ENCODE data around the gene MGRN1. TPM values are rescaled to one million over a fixed set of nuclear protein-coding genes. Genes with fewer than 3 reads are reported as not detected.
"Not testable (repeated sequence)": the region's sequence is repeated elsewhere in the genome, so short reads cannot be mapped to it uniquely, and the experiment has no call there.

MGRN1 gene
- total RNA-seq, 2 experiments from 2014 or later: 74.4 to 79.5 TPM

DNA sequence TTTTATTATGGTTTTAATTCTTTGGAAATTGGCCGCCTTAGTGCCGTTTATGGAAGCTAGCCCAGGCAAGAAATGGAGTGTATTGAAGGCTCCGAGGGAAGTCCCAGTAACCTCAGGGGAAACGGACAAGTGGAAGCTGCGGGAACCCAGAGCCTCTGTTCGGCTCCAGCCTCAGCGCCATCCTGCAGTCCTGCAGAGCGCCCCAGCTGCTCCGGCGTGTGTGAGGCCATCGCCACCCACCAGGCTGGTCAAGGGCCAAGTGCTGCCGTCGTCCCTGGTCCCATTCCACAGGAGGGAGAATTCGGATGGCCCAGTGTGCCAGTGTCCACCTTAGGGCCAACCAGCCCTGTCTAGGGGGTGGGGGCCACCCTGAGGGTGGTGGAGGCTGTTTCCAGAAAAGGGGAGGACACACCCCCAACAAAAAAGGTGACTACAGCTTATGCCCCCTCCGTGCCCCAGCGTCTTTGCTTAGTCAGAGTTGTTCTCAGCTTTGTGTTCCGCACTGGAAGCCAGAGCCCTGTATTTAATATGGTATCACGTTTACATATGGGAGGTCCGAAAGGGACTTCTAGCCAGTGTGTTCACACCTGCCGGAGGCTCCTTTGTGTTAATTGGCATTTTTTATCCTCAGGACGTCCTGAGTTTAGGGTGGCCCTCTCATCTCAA is 13.0 kb downstream of the MGRN1 start:
- H3K36me3 Mint-ChIP-seq (ENCODE audit: low read depth): peaks cover 5% of the 10 kb centered on the region
- ChIA-PET CTCF (interaction anchor here (7.6 kb wide), 1 partner anchor 13 kb away, joined by 40 read pairs; the partner anchor contains the start of gene MGRN1), POLR2A (no interaction called here)

DNA sequence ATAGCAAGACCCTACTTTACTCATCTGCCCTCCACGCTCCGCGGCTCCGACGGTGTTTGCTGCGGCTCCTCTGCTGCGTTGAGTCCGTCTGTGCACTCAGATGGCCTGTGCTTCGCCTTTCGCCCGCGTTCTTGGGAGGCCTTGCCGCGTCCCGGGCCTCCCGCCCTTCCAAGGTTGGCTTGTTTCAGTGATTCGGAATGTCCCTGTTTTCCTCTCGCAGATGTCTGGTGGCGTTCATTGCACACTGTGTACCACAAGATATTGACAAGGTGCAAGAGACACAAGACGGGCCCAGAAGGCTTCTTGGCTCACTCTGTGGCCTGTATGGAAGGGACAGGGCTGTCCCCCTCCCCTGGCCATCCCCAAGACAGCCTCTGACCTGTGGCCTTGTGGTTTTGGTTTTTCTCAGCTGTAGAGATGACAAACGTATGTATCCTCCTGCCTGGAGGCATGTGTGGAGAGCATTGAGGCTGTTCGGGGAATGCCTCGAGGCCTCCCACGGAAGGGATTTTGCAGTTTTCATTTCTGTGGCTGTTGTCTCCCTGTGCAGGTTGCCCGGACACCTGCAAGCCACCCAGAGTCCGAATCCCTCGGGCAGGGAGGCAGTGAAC is 15.4 kb downstream of the MGRN1 start:
- Mint-ChIP-seq H3K4me1 (peaks cover 19% of the 10 kb centered on the region), H3K4me3 (no peak overlapping the region), H3K36me3 (ENCODE audit: low read depth) (peaks cover 5% of the 10 kb centered on the region), H3K27me3 (no peaks in the 10 kb centered on the region), H3K9me3 (no peaks in the 10 kb centered on the region), H3K27ac (no peak overlapping the region)
- POLR2A ChIA-PET: no interaction called here
- DNase-seq: no peak
- CTCF ChIA-PET: interaction anchor here (1.8 kb wide), 1 partner anchor 10 kb away, joined by 4 read pairs; no protein-coding TSS in a partner anchor

More for the DNA sequence above, 13.0 kb downstream of the MGRN1 start:
- Mint-ChIP-seq H3K27me3 (no peaks in the 10 kb centered on the region), H3K4me1 (peaks cover 19% of the 10 kb centered on the region), H3K27ac (no peak overlapping the region), H3K4me3 (no peak overlapping the region), H3K9me3 (no peaks in the 10 kb centered on the region)
- DNase-seq: no peak

DNA sequence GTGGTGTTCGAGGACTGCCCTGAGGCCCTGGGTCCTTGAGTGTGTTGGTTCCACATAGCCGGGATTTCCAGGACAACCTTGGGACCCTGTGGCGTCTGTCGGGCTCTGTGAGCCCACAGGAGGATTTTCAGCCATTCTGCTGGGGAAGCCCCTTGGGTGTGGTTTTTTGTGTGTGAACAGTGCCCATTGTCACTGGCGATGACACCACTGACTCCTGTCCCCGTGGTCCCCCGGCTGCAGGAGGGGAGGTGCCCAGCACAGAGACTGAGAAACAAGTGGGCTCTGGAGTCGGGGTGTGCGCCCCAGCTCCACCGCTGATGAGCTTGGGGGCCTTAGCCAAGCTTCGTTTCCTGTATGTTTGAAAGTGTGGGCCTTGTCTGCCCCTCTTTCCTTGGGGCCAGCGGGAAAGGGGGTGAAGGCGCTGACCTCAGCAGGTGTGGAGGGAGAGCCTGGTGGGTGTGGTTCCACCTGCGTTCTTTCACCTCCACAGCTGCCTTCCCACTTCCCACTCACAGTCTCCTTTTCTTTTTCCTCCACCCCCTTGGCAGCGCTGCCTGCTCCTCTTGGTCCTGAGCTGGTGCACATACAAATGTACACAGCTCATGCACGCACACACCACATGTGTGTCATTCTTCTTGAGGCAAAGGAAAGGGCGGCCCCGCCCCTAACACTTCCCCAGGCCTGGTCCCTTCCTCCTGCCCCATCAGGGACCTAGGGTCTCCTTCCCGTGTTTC is 16.1 kb downstream of the MGRN1 start:
- Mint-ChIP-seq H3K27ac (no peak overlapping the region), H3K9me3 (no peaks in the 10 kb centered on the region), H3K4me1 (peaks cover 22% of the 10 kb centered on the region), H3K36me3 (ENCODE audit: low read depth) (peaks cover 7% of the 10 kb centered on the region), H3K27me3 (no peaks in the 10 kb centered on the region), H3K4me3 (no peak overlapping the region)
- ChIA-PET POLR2A (no interaction called here), CTCF (interaction anchor here (0.6 to 1.8 kb wide), 2 partner anchors 9 to 173 kb away, joined by 3 to 4 read pairs; no protein-coding TSS in a partner anchor)
- DNase-seq: no peak

DNA sequence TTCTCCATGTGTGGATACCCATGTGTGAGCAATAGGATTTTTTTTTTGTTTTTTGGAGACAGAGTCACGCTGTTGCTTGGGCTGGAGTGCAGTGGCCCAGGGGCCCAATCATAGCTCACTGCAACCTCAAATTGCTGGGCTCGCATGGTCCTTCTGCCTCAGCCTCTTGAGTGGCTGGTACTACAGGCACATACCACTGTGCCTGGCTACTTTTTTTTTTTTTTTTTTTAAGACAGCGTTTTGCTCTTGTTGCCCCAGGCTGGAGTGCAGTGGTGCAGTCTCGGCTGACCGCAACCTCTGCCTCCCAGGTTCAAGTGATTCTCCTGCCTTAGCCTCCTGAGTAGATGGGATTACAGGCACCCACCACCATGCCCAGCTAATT is 16.7 kb downstream of the MGRN1 start:
- H3K27ac Mint-ChIP-seq: no peak overlapping the region
- H3K27me3 Mint-ChIP-seq: no peaks in the 10 kb centered on the region
- no peak overlapping the region for H3K4me3 Mint-ChIP-seq
- DNase-seq: no peak
- peaks cover 4% of the 10 kb centered on the region for H3K36me3 Mint-ChIP-seq (ENCODE audit: low read depth)
- ChIA-PET POLR2A (no interaction called here), CTCF (interaction anchor here (0.6 to 1.8 kb wide), 2 partner anchors 9 to 172 kb away, joined by 3 to 4 read pairs; no protein-coding TSS in a partner anchor)
- H3K9me3 Mint-ChIP-seq: no peaks in the 10 kb centered on the region
- peaks cover 22% of the 10 kb centered on the region for H3K4me1 Mint-ChIP-seq

GRCh38 chr16:4641895-4642294 is 17.3 kb downstream of the MGRN1 start:
- H3K4me1 Mint-ChIP-seq: peaks cover 25% of the 10 kb centered on the region
- no peaks in the 10 kb centered on the region for H3K27me3 Mint-ChIP-seq
- H3K4me3 Mint-ChIP-seq: no peak overlapping the region
- DNase-seq: no peak
- H3K27ac Mint-ChIP-seq: no peak overlapping the region
- ChIA-PET CTCF (no interaction called here), POLR2A (no interaction called here)
- peaks cover 2% of the 10 kb centered on the region for H3K36me3 Mint-ChIP-seq (ENCODE audit: low read depth)
- H3K9me3 Mint-ChIP-seq: no peaks in the 10 kb centered on the region

DNA sequence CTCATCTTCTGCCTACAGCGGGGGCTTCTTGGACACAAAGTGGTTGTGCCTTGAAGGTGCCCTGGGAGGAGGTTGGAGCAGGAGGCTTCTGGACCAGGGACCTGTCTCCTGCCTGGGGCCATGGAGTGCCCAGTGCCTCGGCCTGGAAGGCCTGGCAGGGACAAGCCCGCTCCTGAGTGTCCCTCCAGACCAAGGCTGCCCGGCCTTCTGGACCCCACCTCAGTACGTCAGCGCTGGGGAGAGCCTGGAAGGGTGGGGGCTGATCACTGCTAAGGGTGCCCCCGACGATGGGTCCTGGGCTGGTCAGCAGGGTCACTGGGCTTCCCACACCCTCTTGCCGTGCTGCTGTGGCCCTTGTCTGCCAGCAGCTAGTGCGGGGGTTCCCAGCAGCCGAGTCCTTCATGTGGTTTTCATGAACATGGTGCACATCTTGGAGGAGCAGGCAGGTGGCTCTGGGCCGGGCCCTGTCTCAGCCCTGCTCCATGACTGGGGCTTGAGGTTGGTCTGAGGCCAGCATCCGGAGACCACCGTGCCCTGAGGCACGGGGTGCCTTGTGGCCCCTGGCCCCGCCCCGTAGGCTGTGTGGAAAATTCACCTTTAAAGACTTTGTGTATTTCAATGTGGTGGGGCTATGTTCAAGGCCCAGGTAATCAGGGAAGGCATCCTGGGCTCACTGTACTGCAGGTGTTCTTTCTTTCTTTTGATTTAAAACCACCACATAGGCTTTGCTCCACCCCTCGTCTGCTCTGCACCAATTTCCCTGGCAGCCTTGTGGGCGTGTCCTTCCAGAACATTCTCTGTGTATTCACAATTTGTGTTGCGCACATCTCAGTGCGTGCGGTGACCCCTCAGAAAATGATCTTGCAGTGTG is 22.4 kb downstream of the MGRN1 start:
- Mint-ChIP-seq H3K27me3 (no peaks in the 10 kb centered on the region), H3K4me3 (no peak overlapping the region), H3K4me1 (peaks cover 38% of the 10 kb centered on the region), H3K36me3 (ENCODE audit: low read depth) (peaks cover 21% of the 10 kb centered on the region), H3K9me3 (no peaks in the 10 kb centered on the region), H3K27ac (no peak overlapping the region)
- peak; percentile 34 for DNase-seq
- POLR2A ChIA-PET: interaction anchor here (0.6 kb wide), 1 partner anchor 13 kb away, joined by 3 read pairs; no protein-coding TSS in a partner anchor
- CTCF ChIA-PET: no interaction called here

DNA sequence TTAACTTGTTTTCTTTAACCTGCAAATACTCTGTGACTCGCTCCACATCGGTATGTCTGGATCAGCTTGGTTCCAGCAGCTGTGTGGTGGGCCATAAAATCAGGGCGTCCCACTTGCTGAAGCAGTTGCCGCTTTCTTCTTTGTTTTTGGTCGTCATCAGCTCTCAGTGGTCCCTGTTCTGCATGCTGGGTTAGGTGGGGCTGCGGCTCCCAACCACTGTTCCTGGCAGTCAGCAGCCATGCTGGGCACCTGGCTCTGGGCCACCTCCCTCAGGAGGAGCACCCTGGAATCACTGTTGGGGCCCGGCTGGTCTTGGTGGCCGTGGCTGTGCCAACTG is 23.0 kb downstream of the MGRN1 start:
- Mint-ChIP-seq H3K27ac (no peak overlapping the region), H3K4me1 (peaks cover 38% of the 10 kb centered on the region)
- CTCF ChIA-PET: interaction anchor here (0.6 kb wide), 1 partner anchor 399 kb away, joined by 5 read pairs; no protein-coding TSS in a partner anchor

GRCh38 chr16:4648917-4649316 is 24.3 kb downstream of the MGRN1 start:
- H3K9me3 Mint-ChIP-seq: no peaks in the 10 kb centered on the region
- H3K36me3 Mint-ChIP-seq (ENCODE audit: low read depth): peaks cover 26% of the 10 kb centered on the region
- peaks cover 36% of the 10 kb centered on the region for H3K4me1 Mint-ChIP-seq
- H3K27ac Mint-ChIP-seq: peak overlapping the region; percentile 87
- ChIA-PET CTCF (interaction anchor here (0.5 to 2.7 kb wide), 4 partner anchors 12 to 143 kb away, joined by 3 to 18 read pairs (median 6); no protein-coding TSS in a partner anchor), POLR2A (interaction anchor here (0.5 kb wide), 1 partner anchor 133 kb away, joined by 3 read pairs; no protein-coding TSS in a partner anchor)
- no peak for DNase-seq
- H3K4me3 Mint-ChIP-seq: peak overlapping the region; percentile 36
- H3K27me3 Mint-ChIP-seq: no peaks in the 10 kb centered on the region

More for the DNA sequence above, 23.0 kb downstream of the MGRN1 start:
- Mint-ChIP-seq H3K9me3 (no peaks in the 10 kb centered on the region), H3K36me3 (ENCODE audit: low read depth) (peaks cover 21% of the 10 kb centered on the region), H3K4me3 (no peak overlapping the region), H3K27me3 (no peaks in the 10 kb centered on the region)
- no peak for DNase-seq
- POLR2A ChIA-PET: interaction anchor here (0.6 kb wide), 1 partner anchor 13 kb away, joined by 3 read pairs; no protein-coding TSS in a partner anchor

DNA sequence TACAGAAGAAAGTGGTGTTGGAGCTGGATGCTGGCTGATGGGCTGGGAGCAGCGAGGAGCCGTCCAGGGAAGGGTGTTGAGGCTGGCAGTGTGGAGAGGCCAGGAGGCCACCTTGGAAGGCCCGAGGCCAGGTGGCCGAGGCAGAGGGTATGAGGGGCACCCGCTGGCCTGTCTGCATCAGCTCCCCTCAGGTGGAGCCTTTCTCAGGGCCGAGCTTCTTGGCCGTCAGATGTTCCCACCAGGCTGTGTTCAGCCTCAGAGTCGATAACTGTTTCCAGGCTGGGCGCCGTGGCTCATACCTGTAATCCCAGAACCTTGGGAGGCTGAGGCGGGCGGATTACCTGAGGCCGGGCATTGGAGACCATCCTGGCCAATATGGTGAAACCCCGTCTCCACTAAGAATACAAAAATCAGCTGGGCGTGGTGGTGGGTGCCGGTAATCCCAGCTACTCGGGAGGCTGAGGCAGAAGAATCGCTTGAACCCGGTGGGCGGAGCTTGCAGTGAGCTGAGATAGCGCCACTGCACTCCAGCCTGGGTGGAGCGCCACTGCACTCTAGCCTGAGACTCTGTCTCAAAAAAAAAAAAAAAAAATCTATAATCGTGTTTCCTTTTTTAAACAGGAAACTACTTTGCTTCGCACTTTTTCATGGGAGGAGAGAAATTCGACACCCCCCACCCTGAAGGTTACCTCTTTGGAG is 25.3 kb downstream of the MGRN1 start:
- no peaks in the 10 kb centered on the region for H3K9me3 Mint-ChIP-seq
- peaks cover 36% of the 10 kb centered on the region for H3K4me1 Mint-ChIP-seq
- no peak overlapping the region for H3K4me3 Mint-ChIP-seq
- H3K27me3 Mint-ChIP-seq: no peaks in the 10 kb centered on the region
- POLR2A ChIA-PET: interaction anchor here (0.7 kb wide), 1 partner anchor 114 kb away, joined by 3 read pairs; no protein-coding TSS in a partner anchor
- DNase-seq: peak; percentile 42
- peaks cover 31% of the 10 kb centered on the region for H3K36me3 Mint-ChIP-seq (ENCODE audit: low read depth)
- CTCF ChIA-PET: interaction anchor here (0.7 to 2.7 kb wide), 13 partner anchors 9 to 212 kb away, joined by 3 to 18 read pairs (median 4); no protein-coding TSS in a partner anchor
- H3K27ac Mint-ChIP-seq: peak overlapping the region; percentile 54

DNA sequence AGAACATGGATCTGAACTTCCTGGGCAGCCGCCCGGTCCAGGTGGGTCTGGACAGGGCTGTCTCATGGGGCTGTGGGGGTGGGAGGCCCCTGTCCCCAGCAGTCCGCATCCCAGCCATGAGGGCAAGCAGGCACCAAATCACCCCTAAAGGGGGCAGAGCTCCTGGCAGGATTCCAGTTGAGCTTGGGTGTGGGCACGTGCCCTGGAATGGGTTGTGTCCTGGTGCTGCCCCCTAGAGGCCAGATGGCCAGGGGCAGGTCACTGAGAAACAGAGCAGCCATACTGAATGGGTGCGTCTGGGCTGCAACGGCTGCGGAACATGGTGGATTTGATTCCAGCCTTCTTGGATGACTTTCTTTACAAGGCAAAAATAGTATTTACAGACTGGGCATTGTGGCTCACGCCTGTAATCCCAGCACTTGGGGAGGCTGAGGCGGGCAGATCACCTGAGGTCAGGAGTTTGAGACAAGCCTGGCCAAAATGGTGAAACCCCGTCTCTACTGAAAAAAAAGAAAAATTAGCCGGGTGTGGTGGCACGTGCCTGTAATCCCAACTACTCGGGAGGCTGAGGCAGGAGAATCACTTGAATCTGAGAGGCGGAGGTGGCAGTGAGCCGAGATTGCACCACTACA is 25.9 kb downstream of the MGRN1 start:
- peak; percentile 74 for DNase-seq
- peaks cover 33% of the 10 kb centered on the region for H3K4me1 Mint-ChIP-seq
- not testable (repeated sequence) for H3K27me3 Mint-ChIP-seq, H3K4me3 Mint-ChIP-seq, H3K9me3 Mint-ChIP-seq
- H3K36me3 Mint-ChIP-seq (ENCODE audit: low read depth): peaks cover 30% of the 10 kb centered on the region
- ChIA-PET POLR2A (interaction anchor here (0.7 kb wide), 1 partner anchor 113 kb away, joined by 3 read pairs; no protein-coding TSS in a partner anchor), CTCF (interaction anchor here (0.6 to 2.7 kb wide), 15 partner anchors 10 to 461 kb away, joined by 3 to 18 read pairs (median 4); no protein-coding TSS in a partner anchor)
- peak overlapping the region; percentile 54 for H3K27ac Mint-ChIP-seq

DNA sequence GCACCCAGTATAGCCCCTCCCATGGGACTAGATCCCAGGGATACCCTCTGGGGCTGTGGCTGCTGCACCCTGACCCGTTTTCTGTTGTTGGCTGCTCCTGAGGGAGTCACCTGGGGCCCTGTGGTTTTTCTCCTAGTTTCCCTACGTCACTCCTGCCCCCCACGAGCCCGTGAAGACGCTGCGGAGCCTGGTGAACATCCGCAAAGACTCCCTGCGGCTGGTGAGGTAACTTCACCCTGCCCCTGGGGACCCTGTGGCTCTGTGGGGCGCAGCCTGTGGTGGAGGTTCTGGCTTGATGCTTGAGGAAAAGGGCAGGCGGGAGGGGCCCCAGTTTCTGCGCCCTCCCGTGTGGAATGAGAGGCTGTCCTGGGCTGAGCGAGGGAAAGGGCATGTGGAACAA is 27.2 kb downstream of the MGRN1 start:
- ChIA-PET CTCF (interaction anchor here (0.9 to 2.7 kb wide), 2 partner anchors 9 to 26 kb away, joined by 4 to 18 read pairs; no protein-coding TSS in a partner anchor), POLR2A (no interaction called here)
- Mint-ChIP-seq H3K4me3 (no peak overlapping the region), H3K27me3 (no peaks in the 10 kb centered on the region), H3K4me1 (peaks cover 31% of the 10 kb centered on the region), H3K9me3 (no peaks in the 10 kb centered on the region), H3K36me3 (ENCODE audit: low read depth) (peaks cover 37% of the 10 kb centered on the region), H3K27ac (no peak overlapping the region)
- DNase-seq: no peak
